Calu3 (cell line): Measurements from ENCODE around the gene CHST3. TPM values are rescaled to one million over a fixed set of nuclear protein-coding genes. Genes with fewer than 3 reads are reported as not detected.

Source experiments
- BruUV-seq: library from RNA; stranded (reverse); fragments of 400-500 nt; replicated peaks from 2 replicates; lab custom pipeline; 2021; lab: Mats Ljungman, UMichigan
- CTCF ChIA-PET: fragments of 300-600 bp; sonication (Branson Sonifier 250); formaldehyde crosslinking; loops from one replicate; lab custom pipeline; 2022; ENCODE audit warnings: antibody characterized with exemption; lab: Charles Lee
- DNase-seq: peaks from one replicate; pipeline ENCODE4 v3.0.0; 2022
- H3K27ac Mint-ChIP-seq: one replicate; pipeline ENCODE4 v1.8.0; 2022; ENCODE audit warnings: mixed read lengths; ENCODE audit not compliant: unreplicated experiment
- H3K27me3 Mint-ChIP-seq: one replicate; pipeline ENCODE4 v1.8.0; 2022; ENCODE audit warnings: mixed read lengths; ENCODE audit not compliant: unreplicated experiment
- H3K36me3 Mint-ChIP-seq: one replicate; pipeline ENCODE4 v1.8.0; 2022; ENCODE audit warnings: mild to moderate bottlenecking, moderate library complexity, mixed read lengths; ENCODE audit not compliant: insufficient read depth, unreplicated experiment
- H3K4me1 Mint-ChIP-seq: one replicate; pipeline ENCODE4 v1.8.0; 2022; ENCODE audit warnings: mild to moderate bottlenecking, low read depth, mixed read lengths; ENCODE audit not compliant: unreplicated experiment
- H3K4me3 Mint-ChIP-seq: one replicate; pipeline ENCODE4 v1.8.0; 2022; ENCODE audit warnings: mild to moderate bottlenecking, low read depth, moderate library complexity, mixed read lengths; ENCODE audit not compliant: unreplicated experiment
- H3K9me3 Mint-ChIP-seq: one replicate; pipeline ENCODE4 v1.8.0; 2022; ENCODE audit warnings: low read depth, mixed read lengths; ENCODE audit not compliant: unreplicated experiment
- CTCF ChIP-seq: fragments of 200-600 bp; IDR thresholded peaks from one replicate; pipeline ENCODE4 v1.8.0; 2022; ENCODE audit warnings: antibody characterized with exemption; ENCODE audit not compliant: unreplicated experiment
- intact Hi-C: fragments of 100-400 bp; cut with micrococcal nuclease; formaldehyde crosslinking; loops from one replicate; pipeline ENCODE4 v1.10.0; 2022; ENCODE audit not compliant: unreplicated experiment
- total RNA-seq: library from RNA; stranded (reverse); gene quantifications from 2 replicates; pipeline ENCODE4 v1.2.3, GENCODE V29; 2022

Gene CHST3
- total RNA-seq, 1 experiment from 2014 or later = 32.4 TPM

DNA sequence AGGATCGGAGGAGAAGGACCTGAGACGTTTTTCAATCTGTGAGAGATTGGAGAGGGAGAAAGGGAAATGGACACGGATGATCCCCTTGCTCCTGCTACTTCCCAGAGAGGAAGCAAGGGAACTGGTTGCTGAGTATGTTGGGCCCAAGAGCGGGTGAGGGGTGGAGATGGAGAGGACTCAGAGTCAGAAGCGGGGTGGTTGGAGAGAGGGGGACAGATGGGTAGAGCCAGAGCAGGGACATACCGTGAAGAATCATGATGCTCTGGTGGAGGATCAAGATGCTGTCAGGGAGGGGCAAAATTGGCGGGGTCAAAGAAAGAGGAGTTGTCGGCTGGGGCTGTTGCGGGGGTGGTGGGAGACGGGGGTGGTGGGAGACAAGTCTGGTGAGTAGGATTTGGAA, 2.4 kb upstream of the CHST3 start:
- H3K9me3 Mint-ChIP-seq = no peaks in the 10 kb centered on the region
- intact Hi-C loops = no loop called here
- BruUV-seq = no TSS peak
- H3K27me3 Mint-ChIP-seq = peaks cover 18% of the 10 kb centered on the region
- H3K27ac Mint-ChIP-seq = no peak overlapping the region
- H3K4me1 Mint-ChIP-seq = peaks cover 29% of the 10 kb centered on the region
- no peak overlapping the region for H3K4me3 Mint-ChIP-seq
- CTCF ChIA-PET = no interaction called here
- peaks cover 43% of the 10 kb centered on the region for H3K36me3 Mint-ChIP-seq
- DNase-seq = no peak
- no peak for TF ChIP-seq CTCF

DNA sequence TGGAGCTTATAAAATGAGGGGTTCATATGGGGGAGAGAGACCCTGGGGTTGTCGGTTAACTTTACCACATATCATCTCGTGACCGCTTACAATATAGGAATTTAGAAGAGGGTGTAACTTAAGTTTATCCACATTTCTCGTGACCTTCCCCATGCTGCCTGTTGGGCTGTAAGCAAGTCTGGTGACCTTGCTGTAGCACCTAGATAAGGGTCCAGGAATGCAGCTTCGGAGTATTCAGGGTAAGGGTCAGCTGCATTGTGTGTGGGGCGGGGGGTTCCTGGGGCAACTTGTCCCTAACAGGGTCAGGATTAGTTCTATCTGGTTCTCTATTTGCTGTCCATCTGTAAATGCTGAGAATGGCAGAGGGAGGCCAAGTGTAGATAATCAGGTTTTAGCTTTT, 1.3 kb upstream of the CHST3 start:
- Mint-ChIP-seq H3K9me3 (no peaks in the 10 kb centered on the region), H3K4me3 (peak overlapping the region; percentile 95), H3K36me3 (peaks cover 47% of the 10 kb centered on the region), H3K27ac (no peak overlapping the region), H3K27me3 (peaks cover 18% of the 10 kb centered on the region), H3K4me1 (peaks cover 32% of the 10 kb centered on the region)
- intact Hi-C loops = no loop called here
- CTCF ChIA-PET = interaction anchor here (1.5 kb wide), 1 partner anchor 86 kb away, joined by 4 read pairs; no protein-coding TSS in a partner anchor
- no TSS peak for BruUV-seq
- TF ChIP-seq CTCF = no peak
- DNase-seq = no peak

DNA sequence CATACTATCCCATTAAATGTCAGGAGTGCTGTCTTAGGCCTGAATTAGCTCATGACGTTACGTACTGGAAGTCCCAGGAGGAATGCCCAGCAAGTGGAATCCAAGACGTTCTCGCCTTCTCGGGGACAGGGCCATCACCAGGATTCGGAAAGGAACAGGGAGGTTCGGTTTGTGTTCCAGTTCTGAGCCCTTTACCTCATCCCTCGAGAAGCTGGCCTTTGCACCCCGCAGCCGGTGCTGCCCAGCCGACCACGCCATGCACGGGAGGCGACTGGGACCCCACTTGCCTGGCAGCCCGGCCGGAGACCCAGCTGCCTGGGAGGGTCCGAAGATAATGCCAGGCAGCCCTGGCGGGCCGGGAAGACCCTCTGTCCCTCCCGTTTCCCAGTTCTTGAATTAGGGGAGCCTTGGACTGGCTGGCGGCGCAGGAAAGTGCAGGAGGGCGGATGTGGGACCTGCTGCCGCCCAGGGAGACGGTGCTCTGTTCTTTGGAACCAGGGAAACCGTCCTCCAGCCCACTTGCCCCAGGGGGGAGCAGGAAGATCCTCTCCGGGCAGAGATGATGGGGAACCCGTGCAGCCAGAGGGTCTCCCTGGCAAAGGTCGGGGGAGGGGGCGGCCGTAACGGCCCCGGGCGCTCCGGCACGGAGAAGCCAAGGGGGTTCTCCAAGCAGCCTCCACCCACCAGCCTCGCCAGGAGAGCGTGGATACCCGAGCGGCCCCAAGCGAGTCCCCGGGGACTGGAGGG, 671 bp upstream of the CHST3 start:
- TF ChIP-seq CTCF = no peak
- no peak for DNase-seq
- Mint-ChIP-seq H3K36me3 (peaks cover 53% of the 10 kb centered on the region), H3K4me3 (peak overlapping the region; percentile 95), H3K4me1 (peaks cover 38% of the 10 kb centered on the region), H3K9me3 (no peaks in the 10 kb centered on the region), H3K27ac (no peak overlapping the region), H3K27me3 (peaks cover 18% of the 10 kb centered on the region)
- CTCF ChIA-PET = interaction anchor here (0.9 to 1.5 kb wide), 4 partner anchors 11 to 368 kb away, joined by 3 to 5 read pairs (median 4); no protein-coding TSS in a partner anchor
- no TSS peak for BruUV-seq
- intact Hi-C loops = loop anchor here (2.0 kb wide), 1 partner anchor 85 kb away; no protein-coding TSS in a partner anchor

- Mint-ChIP-seq H3K36me3 (peaks cover 54% of the 10 kb centered on the region), H3K27ac (peak overlapping the region; percentile 30), H3K9me3 (no peaks in the 10 kb centered on the region), H3K4me3 (peak overlapping the region; percentile 95), H3K27me3 (peaks cover 18% of the 10 kb centered on the region), H3K4me1 (peaks cover 52% of the 10 kb centered on the region)
- DNase-seq = peak; percentile 61
- no TSS peak for BruUV-seq
- intact Hi-C loops = loop anchor here (2.0 to 5.0 kb wide), 2 partner anchors 62 to 84 kb away; no protein-coding TSS in a partner anchor
- CTCF ChIA-PET = interaction anchor here (0.5 to 2.2 kb wide), 6 partner anchors 7 to 367 kb away, joined by 3 to 7 read pairs (median 4); no protein-coding TSS in a partner anchor
- TF ChIP-seq CTCF = no peak
Observed at GRCh38 chr10:71964743-71965515, 734 bp downstream of the CHST3 start.
